Measurements from ENCODE around the gene PARD3B. TPM values are rescaled to one million over a fixed set of nuclear protein-coding genes. Genes with fewer than 3 reads are reported as not detected.
A peak's percentile ranks its signal among the peaks of the same experiment; 100 is the strongest.

PARD3B gene
- total RNA-seq, 1 donor from 2014 or later = 23.8 TPM

DNA sequence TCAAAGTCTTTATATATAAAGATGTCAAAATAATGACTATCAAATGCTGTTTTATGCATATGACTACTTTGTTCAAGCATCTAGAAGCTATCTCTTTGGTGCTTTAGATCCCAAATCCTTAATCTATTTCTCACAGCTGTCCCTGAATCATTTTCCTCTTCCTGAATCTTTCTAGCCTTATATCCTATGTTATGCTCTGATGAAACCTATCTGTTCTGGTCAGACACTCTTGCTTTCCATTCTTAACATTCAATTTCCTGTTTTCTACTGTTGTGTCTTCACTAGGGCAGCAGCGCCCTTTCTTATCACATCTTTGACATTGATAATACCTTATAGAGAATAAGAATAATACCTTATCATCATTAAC is 6.3 kb upstream of the PARD3B start:
- TF ChIP-seq CTCF (IDR thresholded peaks at IDR 0.05) = no peak
- Histone ChIP-seq H3K27me3 (ENCODE audit: low read depth) (no peaks in the 10 kb centered on the region), H3K9me3 (no peaks in the 10 kb centered on the region), H3K36me3 (no peaks in the 10 kb centered on the region), H3K4me3 (no peak overlapping the region), H3K4me1 (no peaks in the 10 kb centered on the region), H3K27ac (no peak overlapping the region)
- DNase-seq (no peak), ATAC-seq (no peak)
- intact Hi-C loops (cut with DNase I) = no loop called here

DNA sequence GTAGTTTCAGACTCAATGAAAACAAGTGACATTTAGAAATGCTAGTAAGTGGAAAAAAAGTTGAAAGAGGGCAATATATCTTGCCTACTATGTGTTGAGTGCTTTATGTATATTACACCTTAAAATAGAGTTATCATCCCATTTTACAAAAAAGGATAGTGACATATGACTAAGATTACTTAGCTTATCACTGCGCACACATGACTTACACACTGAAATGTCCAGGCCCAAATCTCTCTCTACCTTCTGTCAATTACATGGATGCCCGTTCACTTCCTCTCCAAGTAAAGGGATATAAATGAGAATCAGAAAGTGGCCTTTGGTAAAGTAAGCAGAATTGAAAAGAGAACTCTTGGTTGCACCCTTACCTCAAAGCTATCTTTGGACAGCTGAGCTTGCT is 3.6 kb upstream of the PARD3B start:
- Histone ChIP-seq H3K9me3 (no peaks in the 10 kb centered on the region), H3K4me3 (no peak overlapping the region), H3K27me3 (ENCODE audit: low read depth) (no peaks in the 10 kb centered on the region), H3K4me1 (peaks cover 14% of the 10 kb centered on the region), H3K36me3 (no peaks in the 10 kb centered on the region), H3K27ac (no peak overlapping the region)
- intact Hi-C loops (cut with DNase I) = no loop called here
- no peak for TF ChIP-seq CTCF (IDR thresholded peaks at IDR 0.05)
- ATAC-seq = no peak
- DNase-seq = no peak

DNA sequence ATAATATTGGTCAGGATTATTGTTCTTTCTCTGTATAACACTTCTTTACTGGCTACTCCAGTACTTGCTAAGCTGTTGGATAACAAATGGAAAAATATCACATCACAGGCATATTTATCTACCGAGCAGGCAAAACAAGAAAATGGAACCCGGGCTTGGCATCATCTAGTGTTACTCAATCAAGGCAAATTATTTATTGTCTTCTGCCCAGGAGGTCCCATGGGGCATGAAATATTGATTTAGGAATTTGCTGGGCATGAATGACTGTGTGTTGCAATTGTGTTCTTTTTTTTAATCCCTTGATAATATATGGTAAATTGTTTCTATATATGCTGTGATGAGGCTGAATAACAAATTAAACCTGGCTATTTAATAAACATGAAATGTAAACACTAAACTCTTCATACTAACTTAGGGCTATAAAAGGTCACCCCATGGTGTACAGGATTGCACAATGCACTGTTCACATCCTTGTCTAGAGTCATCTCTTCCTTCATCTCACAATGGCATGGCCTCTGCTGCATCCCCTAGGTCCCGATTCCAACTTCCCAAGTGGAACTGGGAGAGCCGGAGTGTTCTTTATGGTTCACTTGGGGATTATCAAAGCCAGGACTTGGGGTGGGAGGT is 2.2 kb upstream of the PARD3B start:
- H3K9me3 ChIP-seq = no peaks in the 10 kb centered on the region
- DNase-seq = no peak
- H3K4me1 ChIP-seq = peaks cover 17% of the 10 kb centered on the region
- intact Hi-C loops (cut with DNase I) = no loop called here
- ATAC-seq = no peak
- TF ChIP-seq CTCF (IDR thresholded peaks at IDR 0.05) = no peak
- no peaks in the 10 kb centered on the region for H3K36me3 ChIP-seq
- H3K4me3 ChIP-seq = no peak overlapping the region
- no peak overlapping the region for H3K27ac ChIP-seq
- H3K27me3 ChIP-seq (ENCODE audit: low read depth) = no peaks in the 10 kb centered on the region

DNA sequence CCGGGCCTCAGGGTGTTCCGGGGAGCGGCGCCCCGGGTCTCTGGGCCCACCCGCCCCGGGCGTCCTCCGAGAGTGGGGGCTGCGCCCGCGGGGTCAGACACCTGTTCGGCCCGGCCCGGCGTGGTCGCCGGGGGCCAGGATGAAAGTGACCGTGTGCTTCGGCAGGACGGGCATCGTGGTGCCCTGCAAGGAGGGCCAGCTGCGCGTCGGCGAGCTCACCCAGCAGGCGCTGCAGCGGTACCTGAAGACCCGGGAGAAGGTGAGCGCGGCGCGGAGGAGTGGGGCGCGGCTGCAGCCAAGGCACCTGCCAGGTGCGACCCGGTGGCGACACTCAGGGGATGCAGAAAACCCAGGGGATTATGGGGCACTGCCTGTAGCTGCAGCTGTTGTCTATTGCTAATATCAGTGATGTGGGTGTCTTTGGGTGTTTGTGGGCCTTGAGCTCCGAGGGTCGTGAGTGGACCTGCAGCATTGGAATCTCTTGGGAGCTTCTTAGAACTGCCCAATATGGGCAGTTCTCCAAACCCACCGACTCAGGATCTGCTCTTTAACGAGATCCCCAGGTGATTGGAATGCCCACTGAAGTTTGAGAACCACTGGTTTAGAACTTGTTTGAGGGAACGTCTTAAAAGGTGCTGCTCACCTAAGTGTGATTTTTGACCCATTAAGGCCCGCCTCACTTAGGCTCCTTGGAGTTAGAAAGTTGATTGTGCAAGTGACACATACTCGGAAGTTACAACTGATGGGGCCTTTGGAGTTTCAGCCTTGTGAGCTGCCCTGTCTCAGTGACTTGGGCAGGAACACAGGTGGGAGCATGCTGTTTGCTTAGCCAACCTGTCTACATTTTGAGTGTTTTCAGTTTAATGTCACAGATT is 823 bp downstream of the PARD3B start:
- ATAC-seq = peak; percentile 67 to 68
- intact Hi-C loops (cut with DNase I) = no loop called here
- Histone ChIP-seq H3K9me3 (no peaks in the 10 kb centered on the region), H3K27ac (peak overlapping the region; percentile 87), H3K4me1 (peaks cover 31% of the 10 kb centered on the region), H3K4me3 (peak overlapping the region; percentile 81), H3K27me3 (ENCODE audit: low read depth) (no peaks in the 10 kb centered on the region), H3K36me3 (no peaks in the 10 kb centered on the region)
- DNase-seq = peak; percentile 58
- no peak for TF ChIP-seq CTCF (IDR thresholded peaks at IDR 0.05)

GRCh38 chr2:204550751-204551511 is 5.7 kb downstream of the PARD3B start:
- Histone ChIP-seq H3K36me3 (no peaks in the 10 kb centered on the region), H3K9me3 (no peaks in the 10 kb centered on the region), H3K27ac (peak overlapping the region; percentile 19), H3K27me3 (ENCODE audit: low read depth) (no peaks in the 10 kb centered on the region), H3K4me1 (peaks cover 25% of the 10 kb centered on the region), H3K4me3 (no peak overlapping the region)
- no peak for TF ChIP-seq CTCF (IDR thresholded peaks at IDR 0.05)
- DNase-seq = no peak
- intact Hi-C loops (cut with DNase I) = no loop called here
- ATAC-seq = no peak

Data from lower lobe of right lung (tissue), 2 donors.